Stimulated activated CD4-positive, alpha-beta T cell treated with anti-CD3 and anti-CD28 coated beads, Interleukin-1b, Interleukin-23, amount 100 ng/mL, for 1 hour (primary cell): Measurements from ENCODE around the gene OPA3.

Experiments
- DNase-seq, 2 donors: peaks; one replicate each; pipeline ENCODE4 v3.0.0-alpha.2; 2020; ENCODE audit warnings: low read depth in 2 of 2

The OPA3 gene

GRCh38 chr19:45598267-45599001 is 13.8 kb upstream of the OPA3 start:
- DNase-seq = no peak

- DNase-seq = no peak
Measured at GRCh38 chr19:45597425-45598111, 13.0 kb upstream of the OPA3 start.

- no peak for DNase-seq
Measured at GRCh38 chr19:45595814-45596213, 11.2 kb upstream of the OPA3 start.

- no peak for DNase-seq
Measured at GRCh38 chr19:45593520-45593919, 8.9 kb upstream of the OPA3 start.

- DNase-seq = no peak
Measured at GRCh38 chr19:45592366-45592765, 7.8 kb upstream of the OPA3 start.

- DNase-seq = no peak
Measured at GRCh38 chr19:45591638-45592005, 7.0 kb upstream of the OPA3 start.

- no peak for DNase-seq
Measured at GRCh38 chr19:45591004-45591637, 6.5 kb upstream of the OPA3 start.

- no peak for DNase-seq
Measured at GRCh38 chr19:45590300-45591003, 5.8 kb upstream of the OPA3 start.

GRCh38 chr19:45589768-45590167 is 5.2 kb upstream of the OPA3 start:
- no peak for DNase-seq

GRCh38 chr19:45587873-45588272 is 3.3 kb upstream of the OPA3 start:
- DNase-seq = no peak

- DNase-seq = no peak
Measured at GRCh38 chr19:45585158-45585577, 566 bp upstream of the OPA3 start.

GRCh38 chr19:45581576-45581975 is 3.0 kb downstream of the OPA3 start:
- DNase-seq = no peak

- DNase-seq = no peak
Measured at GRCh38 chr19:45578861-45579260, 5.7 kb downstream of the OPA3 start.

GRCh38 chr19:45577111-45577905 is 7.3 kb downstream of the OPA3 start:
- no peak for DNase-seq

- DNase-seq = no peak
Measured at GRCh38 chr19:45576682-45577081, 7.9 kb downstream of the OPA3 start.

- DNase-seq = no peak
Measured at GRCh38 chr19:45575216-45575615, 9.4 kb downstream of the OPA3 start.

- DNase-seq = no peak
Measured at GRCh38 chr19:45574526-45574925, 10.1 kb downstream of the OPA3 start.

- DNase-seq = no peak
Measured at GRCh38 chr19:45571457-45572220, 13.0 kb downstream of the OPA3 start.

GRCh38 chr19:45569619-45570421 is 14.8 kb downstream of the OPA3 start:
- peak in 1 of 2 donors; percentile 32 for DNase-seq

- DNase-seq = no peak
Measured at GRCh38 chr19:45568732-45569131, 15.9 kb downstream of the OPA3 start.
